ENCODE measurements around the gene SCGB3A2. TPM values are rescaled to one million over a fixed set of nuclear protein-coding genes. Genes with fewer than 3 reads are reported as not detected.

SCGB3A2 gene
- polyA plus RNA-seq, 1 of the 3 experiments (the other 2 are of a cell fraction), result not detected

DNA sequence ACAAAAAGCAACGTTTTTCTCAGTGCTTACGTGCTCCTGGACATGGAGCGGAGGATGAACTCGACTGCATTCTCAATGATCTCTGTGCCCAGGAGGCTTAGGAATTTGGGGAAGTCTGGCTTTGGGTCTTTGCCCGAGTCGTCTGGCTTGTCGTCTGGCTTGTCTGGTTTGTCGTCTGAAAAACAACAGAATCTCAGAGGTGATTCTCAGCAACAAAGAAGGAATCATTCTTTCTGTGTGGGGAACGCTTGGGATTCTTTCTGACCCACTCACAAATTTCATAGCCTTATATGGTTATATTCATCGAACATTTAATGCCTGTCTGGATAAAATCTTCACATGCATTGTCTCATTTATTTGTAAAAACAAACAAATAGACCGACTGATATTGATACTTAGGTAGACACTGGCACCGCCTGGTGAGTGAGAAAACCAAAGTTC lies 23.1 kb downstream of the SCGB3A2 start:
- H3K36me3 ChIP-seq (replicated peaks in 1 of 2; ENCODE audit: control insufficient read depth in 1 of 2, insufficient read depth in 2 of 2, low read length in 1 of 2), result peaks cover 0 to 6% of the 10 kb centered on the region in 2 experiments
- peaks cover 4 to 43% of the 10 kb centered on the region in 2 experiments; a peak in 3 of 4 replicates for H3K4me1 ChIP-seq (ENCODE audit: control insufficient read depth in 1 of 2, insufficient read depth in 2 of 2, low read depth in 1 of 2, low read length in 1 of 2)
- DNase-seq, result no peak
- H3K9me3 ChIP-seq, result no peaks in the 10 kb centered on the region
- H3K27ac ChIP-seq (ENCODE audit: low read depth in 2 of 2, low read length in 1 of 2), result peak overlapping the region; percentile 58 to 85
- H3K79me2 ChIP-seq (ENCODE audit: insufficient read depth), result peaks cover 41% of the 10 kb centered on the region
- H3K4me3 ChIP-seq (ENCODE audit: low read depth in 2 of 2, low read length in 1 of 2), result no peak overlapping the region; a peak in 1 of 4 replicates
- no peaks in the 10 kb centered on the region for H3K9me2 ChIP-seq
- no peaks in the 10 kb centered on the region for H3K27me3 ChIP-seq (ENCODE audit: insufficient read depth)
- H4K20me1 ChIP-seq (ENCODE audit: insufficient read depth), result no peaks in the 10 kb centered on the region
- peaks cover 25% of the 10 kb centered on the region for H3F3A ChIP-seq (replicated peaks; ENCODE audit: insufficient read depth)
- TF ChIP-seq GATA2 (CRISPR knock-in tag; IDR thresholded peaks at IDR 0.05) (no peak), MXI1 (IDR thresholded peaks at IDR 0.05; ENCODE audit: low read depth, low read length) (no peak), POLR2AphosphoS5 (IDR thresholded peaks at IDR 0.05; ENCODE audit: low read depth, low read length) (no peak), TCF12 (IDR thresholded peaks at IDR 0.05) (peak; percentile 43), RCOR1 (IDR thresholded peaks at IDR 0.05; ENCODE audit: low read length) (no peak), ELF1 (IDR thresholded peaks at IDR 0.05) (no peak)
- TF ChIP-seq, protein P1, sequence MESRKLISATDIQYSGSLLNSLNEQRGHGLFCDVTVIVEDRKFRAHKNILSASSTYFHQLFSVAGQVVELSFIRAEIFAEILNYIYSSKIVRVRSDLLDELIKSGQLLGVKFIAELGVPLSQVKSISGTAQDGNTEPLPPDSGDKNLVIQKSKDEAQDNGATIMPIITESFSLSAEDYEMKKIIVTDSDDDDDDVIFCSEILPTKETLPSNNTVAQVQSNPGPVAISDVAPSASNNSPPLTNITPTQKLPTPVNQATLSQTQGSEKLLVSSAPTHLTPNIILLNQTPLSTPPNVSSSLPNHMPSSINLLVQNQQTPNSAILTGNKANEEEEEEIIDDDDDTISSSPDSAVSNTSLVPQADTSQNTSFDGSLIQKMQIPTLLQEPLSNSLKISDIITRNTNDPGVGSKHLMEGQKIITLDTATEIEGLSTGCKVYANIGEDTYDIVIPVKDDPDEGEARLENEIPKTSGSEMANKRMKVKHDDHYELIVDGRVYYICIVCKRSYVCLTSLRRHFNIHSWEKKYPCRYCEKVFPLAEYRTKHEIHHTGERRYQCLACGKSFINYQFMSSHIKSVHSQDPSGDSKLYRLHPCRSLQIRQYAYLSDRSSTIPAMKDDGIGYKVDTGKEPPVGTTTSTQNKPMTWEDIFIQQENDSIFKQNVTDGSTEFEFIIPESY (IDR thresholded peaks at IDR 0.05; ENCODE audit: borderline replicate concordance, low read depth), result no peak
- TF ChIP-seq, protein P2, sequence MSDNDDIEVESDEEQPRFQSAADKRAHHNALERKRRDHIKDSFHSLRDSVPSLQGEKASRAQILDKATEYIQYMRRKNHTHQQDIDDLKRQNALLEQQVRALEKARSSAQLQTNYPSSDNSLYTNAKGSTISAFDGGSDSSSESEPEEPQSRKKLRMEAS (IDR thresholded peaks at IDR 0.05; ENCODE audit: low read depth), result no peak
- TF ChIP-seq, protein P3, sequence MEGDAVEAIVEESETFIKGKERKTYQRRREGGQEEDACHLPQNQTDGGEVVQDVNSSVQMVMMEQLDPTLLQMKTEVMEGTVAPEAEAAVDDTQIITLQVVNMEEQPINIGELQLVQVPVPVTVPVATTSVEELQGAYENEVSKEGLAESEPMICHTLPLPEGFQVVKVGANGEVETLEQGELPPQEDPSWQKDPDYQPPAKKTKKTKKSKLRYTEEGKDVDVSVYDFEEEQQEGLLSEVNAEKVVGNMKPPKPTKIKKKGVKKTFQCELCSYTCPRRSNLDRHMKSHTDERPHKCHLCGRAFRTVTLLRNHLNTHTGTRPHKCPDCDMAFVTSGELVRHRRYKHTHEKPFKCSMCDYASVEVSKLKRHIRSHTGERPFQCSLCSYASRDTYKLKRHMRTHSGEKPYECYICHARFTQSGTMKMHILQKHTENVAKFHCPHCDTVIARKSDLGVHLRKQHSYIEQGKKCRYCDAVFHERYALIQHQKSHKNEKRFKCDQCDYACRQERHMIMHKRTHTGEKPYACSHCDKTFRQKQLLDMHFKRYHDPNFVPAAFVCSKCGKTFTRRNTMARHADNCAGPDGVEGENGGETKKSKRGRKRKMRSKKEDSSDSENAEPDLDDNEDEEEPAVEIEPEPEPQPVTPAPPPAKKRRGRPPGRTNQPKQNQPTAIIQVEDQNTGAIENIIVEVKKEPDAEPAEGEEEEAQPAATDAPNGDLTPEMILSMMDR (IDR thresholded peaks at IDR 0.05), result peak; percentile 20; the same call in 1 of the 2 replicates
- WGBS (ENCODE audit: low lambda C conversion rate), result 24% methylated on average over 12 of the region's 12 CpGs
- H2AFZ ChIP-seq (ENCODE audit: low read depth), result peak overlapping the region; percentile 58
- POLR2A ChIA-PET, result no interaction called here
- H3K9ac ChIP-seq, result peak overlapping the region; percentile 55
- CTCF ChIA-PET, result interaction anchor here (2.1 kb wide), 1 partner anchor 15 kb away, joined by 6 read pairs; no protein-coding TSS in a partner anchor
- peak overlapping the region; percentile 46 for H3K4me2 ChIP-seq

DNA sequence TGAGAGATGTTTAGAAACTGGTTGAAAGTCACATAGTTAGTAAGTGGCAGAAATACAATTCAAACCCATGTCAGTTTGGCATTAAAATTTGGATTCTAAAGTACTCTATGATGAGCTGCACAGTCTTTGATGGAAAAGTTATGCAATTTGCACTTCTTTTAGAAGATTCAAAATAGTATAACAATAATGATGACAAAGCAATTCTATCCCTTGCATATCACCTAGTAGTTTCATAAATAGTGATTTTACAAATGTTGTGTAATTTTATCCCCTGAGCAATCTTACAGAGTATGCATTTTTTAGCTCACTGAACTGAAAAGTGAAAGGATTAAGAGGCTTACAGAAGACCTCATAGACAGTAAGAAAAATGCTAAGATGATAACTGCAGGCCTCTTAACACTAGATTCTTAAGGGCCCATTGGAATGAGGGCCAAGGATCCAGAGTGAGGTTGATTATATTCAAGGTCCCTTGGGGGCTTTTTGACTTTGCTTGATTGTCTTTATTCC lies 24.2 kb downstream of the SCGB3A2 start:
- 0 out of 4 replicates have a peak overlapping the region, but pooled peaks of 1 of the 2 experiments have one; percentile 2 for H3K4me3 ChIP-seq (ENCODE audit: low read depth in 2 of 2, low read length in 1 of 2)
- H3K9me2 ChIP-seq, result no peaks in the 10 kb centered on the region
- H3F3A ChIP-seq (replicated peaks; ENCODE audit: insufficient read depth), result peaks cover 25% of the 10 kb centered on the region
- TF ChIP-seq SMC3 (IDR thresholded peaks at IDR 0.05; ENCODE audit: low read depth, low read length) (no peak), FOXJ3 (CRISPR knock-in tag; IDR thresholded peaks at IDR 0.05) (no peak), EZH2phosphoT487 (IDR thresholded peaks at IDR 0.05; ENCODE audit: borderline replicate concordance, low read depth) (no peak), NRF1 (IDR thresholded peaks at IDR 0.05; ENCODE audit: low read depth, low read length) (no peak), JUND (IDR thresholded peaks at IDR 0.05) (no peak), GABPA (IDR thresholded peaks at IDR 0.05; ENCODE audit: low read depth) (no peak), TCF12 (IDR thresholded peaks at IDR 0.05) (no peak), ELF1 (IDR thresholded peaks at IDR 0.05) (no peak), TAF1 (IDR thresholded peaks at IDR 0.05; ENCODE audit: borderline replicate concordance, low read depth, low read length) (no peak), EP300 (IDR thresholded peaks at IDR 0.05; ENCODE audit: borderline replicate concordance in 1 of 2, low read depth in 1 of 2, low read length in 1 of 2) (no peak)
- TF ChIP-seq, protein P4, sequence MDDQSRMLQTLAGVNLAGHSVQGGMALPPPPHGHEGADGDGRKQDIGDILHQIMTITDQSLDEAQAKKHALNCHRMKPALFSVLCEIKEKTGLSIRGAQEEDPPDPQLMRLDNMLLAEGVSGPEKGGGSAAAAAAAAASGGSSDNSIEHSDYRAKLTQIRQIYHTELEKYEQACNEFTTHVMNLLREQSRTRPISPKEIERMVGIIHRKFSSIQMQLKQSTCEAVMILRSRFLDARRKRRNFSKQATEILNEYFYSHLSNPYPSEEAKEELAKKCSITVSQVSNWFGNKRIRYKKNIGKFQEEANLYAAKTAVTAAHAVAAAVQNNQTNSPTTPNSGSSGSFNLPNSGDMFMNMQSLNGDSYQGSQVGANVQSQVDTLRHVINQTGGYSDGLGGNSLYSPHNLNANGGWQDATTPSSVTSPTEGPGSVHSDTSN (IDR thresholded peaks at IDR 0.05), result no peak
- TF ChIP-seq, protein P5, sequence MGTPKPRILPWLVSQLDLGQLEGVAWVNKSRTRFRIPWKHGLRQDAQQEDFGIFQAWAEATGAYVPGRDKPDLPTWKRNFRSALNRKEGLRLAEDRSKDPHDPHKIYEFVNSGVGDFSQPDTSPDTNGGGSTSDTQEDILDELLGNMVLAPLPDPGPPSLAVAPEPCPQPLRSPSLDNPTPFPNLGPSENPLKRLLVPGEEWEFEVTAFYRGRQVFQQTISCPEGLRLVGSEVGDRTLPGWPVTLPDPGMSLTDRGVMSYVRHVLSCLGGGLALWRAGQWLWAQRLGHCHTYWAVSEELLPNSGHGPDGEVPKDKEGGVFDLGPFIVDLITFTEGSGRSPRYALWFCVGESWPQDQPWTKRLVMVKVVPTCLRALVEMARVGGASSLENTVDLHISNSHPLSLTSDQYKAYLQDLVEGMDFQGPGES (IDR thresholded peaks at IDR 0.05; ENCODE audit: low read depth, low read length), result no peak
- TF ChIP-seq, protein P1 (IDR thresholded peaks at IDR 0.05; ENCODE audit: borderline replicate concordance, low read depth), result no peak
- CTCF ChIA-PET, result interaction anchor here (1.0 to 2.1 kb wide), 3 partner anchors 16 to 45 kb away, joined by 3 to 6 read pairs (median 4); no protein-coding TSS in a partner anchor
- no peak overlapping the region for H2AFZ ChIP-seq (ENCODE audit: low read depth)
- H3K9me3 ChIP-seq, result no peaks in the 10 kb centered on the region
- peak overlapping the region; percentile 54; the same call in 1 of the 2 replicates for H3K4me2 ChIP-seq
- peak overlapping the region; percentile 55 for H3K9ac ChIP-seq
- H3K27ac ChIP-seq (ENCODE audit: low read depth in 2 of 2, low read length in 1 of 2), result peak overlapping the region in 1 of 2 experiments; percentile 85; a peak in 2 of 4 replicates
- no peaks in the 10 kb centered on the region for H4K20me1 ChIP-seq (ENCODE audit: insufficient read depth)
- DNase-seq, result no peak
- POLR2A ChIA-PET, result no interaction called here
- peaks cover 0 to 6% of the 10 kb centered on the region in 2 experiments for H3K36me3 ChIP-seq (replicated peaks in 1 of 2; ENCODE audit: control insufficient read depth in 1 of 2, insufficient read depth in 2 of 2, low read length in 1 of 2)
- H3K4me1 ChIP-seq (ENCODE audit: control insufficient read depth in 1 of 2, insufficient read depth in 2 of 2, low read depth in 1 of 2, low read length in 1 of 2), result peaks cover 3 to 47% of the 10 kb centered on the region in 2 experiments; a peak in 3 of 4 replicates
- peaks cover 41% of the 10 kb centered on the region for H3K79me2 ChIP-seq (ENCODE audit: insufficient read depth)
- no peaks in the 10 kb centered on the region for H3K27me3 ChIP-seq (ENCODE audit: insufficient read depth)

Measured in SK-N-SH (cell line).